ACHN (cell line): Measurements from ENCODE around the gene CDT1.

Experiments used
- DNase-seq: peaks from one replicate; pipeline ENCODE4 v3.0.0-alpha.2; 2015
- in situ Hi-C: cut with HindIII; loops from 2 replicates; pipeline ENCODE4 v1.10.0; 2017; ENCODE audit warnings: low sequenced_read_pairs, low pct_ligation_motif_present, low pct_unique_long_range_greater_than_20kb

The CDT1 gene

GRCh38 chr16:88839745-88840599 is 36.4 kb downstream of the CDT1 start:
- DNase-seq = no peak
- in situ Hi-C loops = no loop called here

- in situ Hi-C loops = no loop called here
- DNase-seq = no peak
These were observed 37.1 kb downstream of the CDT1 start for GRCh38 chr16:88840600-88841215.

GRCh38 chr16:88841521-88842307 is 38.1 kb downstream of the CDT1 start:
- no peak for DNase-seq
- in situ Hi-C loops = no loop called here

- in situ Hi-C loops = no loop called here
- no peak for DNase-seq
These were observed 38.7 kb downstream of the CDT1 start for GRCh38 chr16:88842308-88842756.

- in situ Hi-C loops = no loop called here
- no peak for DNase-seq
These were observed 39.2 kb downstream of the CDT1 start for GRCh38 chr16:88842806-88843205.

- in situ Hi-C loops = no loop called here
- no peak for DNase-seq
These were observed 39.7 kb downstream of the CDT1 start for GRCh38 chr16:88843256-88843655.

GRCh38 chr16:88844419-88845036 is 40.9 kb downstream of the CDT1 start:
- in situ Hi-C loops = no loop called here
- no peak for DNase-seq

- no peak for DNase-seq
- in situ Hi-C loops = no loop called here
These were observed 42.5 kb downstream of the CDT1 start for GRCh38 chr16:88846088-88846487.

GRCh38 chr16:88847654-88848053 is 44.1 kb downstream of the CDT1 start:
- no peak for DNase-seq

GRCh38 chr16:88848557-88848956 is 45.0 kb downstream of the CDT1 start:
- no peak for DNase-seq
- in situ Hi-C loops = no loop called here

More at GRCh38 chr16:88847654-88848053, 44.1 kb downstream of the CDT1 start:
- in situ Hi-C loops = no loop called here

- DNase-seq = no peak
- in situ Hi-C loops = loop anchor here (25.0 kb wide), 1 partner anchor 88 kb away; no protein-coding TSS in a partner anchor
These were observed 47.1 kb downstream of the CDT1 start for GRCh38 chr16:88850531-88851199.

- DNase-seq = no peak
- in situ Hi-C loops = loop anchor here (25.0 kb wide), 1 partner anchor 89 kb away; no protein-coding TSS in a partner anchor
These were observed 48.0 kb downstream of the CDT1 start for GRCh38 chr16:88851616-88852015.

GRCh38 chr16:88853325-88853941 is 49.8 kb downstream of the CDT1 start:
- in situ Hi-C loops = loop anchor here (25.0 kb wide), 1 partner anchor 91 kb away; no protein-coding TSS in a partner anchor
- no peak for DNase-seq

- no peak for DNase-seq
- in situ Hi-C loops = loop anchor here (25.0 kb wide), 1 partner anchor 92 kb away; no protein-coding TSS in a partner anchor
These were observed 50.9 kb downstream of the CDT1 start for GRCh38 chr16:88854306-88855111.

- DNase-seq = no peak
- in situ Hi-C loops = loop anchor here (25.0 kb wide), 1 partner anchor 93 kb away; no protein-coding TSS in a partner anchor
These were observed 51.6 kb downstream of the CDT1 start for GRCh38 chr16:88855176-88855575.

- DNase-seq = no peak
- in situ Hi-C loops = loop anchor here (25.0 kb wide), 1 partner anchor 93 kb away; no protein-coding TSS in a partner anchor
These were observed 52.1 kb downstream of the CDT1 start for GRCh38 chr16:88855736-88856121.
